Measurements from ENCODE around the gene RAB44.

Gene RAB44

DNA sequence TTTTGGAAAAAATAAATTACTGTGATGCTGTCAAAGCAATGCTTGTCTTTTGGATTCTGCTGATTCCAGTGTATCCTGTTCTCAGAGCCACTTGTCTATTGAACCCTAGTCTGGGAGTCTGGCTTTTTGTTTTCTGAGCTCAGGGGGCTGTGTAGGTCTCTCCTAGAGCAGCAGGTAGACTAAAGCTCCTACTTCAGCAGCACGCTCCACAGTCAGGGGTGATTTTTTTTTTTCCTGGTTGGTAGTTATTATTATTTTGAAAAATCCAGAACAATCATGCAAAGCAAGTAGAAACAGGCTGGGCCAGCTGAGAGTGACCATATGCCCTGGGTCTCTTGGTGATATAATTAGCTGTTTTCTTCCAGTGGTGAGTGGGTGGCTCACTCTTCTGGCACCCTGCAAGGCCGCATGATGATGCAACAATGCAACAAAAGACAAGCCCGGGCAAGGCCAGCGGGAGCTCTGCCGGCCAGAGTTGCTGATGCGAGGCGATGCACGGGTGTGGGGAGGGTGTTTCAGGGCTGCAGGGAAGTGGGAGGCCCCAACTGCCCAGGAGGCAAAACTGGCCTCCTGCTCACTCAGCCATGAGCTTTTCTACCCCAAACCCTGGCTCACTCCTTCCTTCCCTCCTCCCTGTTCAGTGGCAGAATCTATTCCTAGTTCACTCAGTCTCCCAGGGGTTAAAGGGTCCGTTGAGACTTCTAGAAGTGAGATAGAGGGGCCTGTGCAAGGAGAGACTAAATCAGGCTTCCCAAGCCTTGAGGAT is 30.6 kb upstream of the RAB44 start:
- no peak for DNase-seq (ENCODE audit: low read depth in 1 of 2, low spot score in 1 of 2)

DNA sequence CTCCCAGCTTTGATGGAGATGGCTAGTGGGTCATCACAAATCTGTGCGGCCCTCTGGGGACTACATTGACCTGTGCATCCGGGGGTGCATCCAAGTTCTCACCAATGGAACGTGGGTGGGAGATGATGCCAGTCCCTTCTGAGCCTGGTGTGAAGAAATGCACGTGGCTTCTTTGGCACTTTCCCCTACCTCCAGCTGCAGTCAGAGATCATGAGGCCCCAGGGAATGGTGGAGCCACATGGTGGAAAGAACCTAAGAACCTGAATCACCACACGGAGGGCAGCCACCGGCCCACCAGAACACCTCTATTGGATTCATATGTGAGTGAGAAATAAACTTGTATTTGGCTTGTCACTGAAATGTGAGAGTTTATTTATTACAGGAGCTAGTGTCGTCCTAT is 29.0 kb upstream of the RAB44 start:
- no peak for DNase-seq (ENCODE audit: low read depth in 1 of 2, low spot score in 1 of 2)

DNA sequence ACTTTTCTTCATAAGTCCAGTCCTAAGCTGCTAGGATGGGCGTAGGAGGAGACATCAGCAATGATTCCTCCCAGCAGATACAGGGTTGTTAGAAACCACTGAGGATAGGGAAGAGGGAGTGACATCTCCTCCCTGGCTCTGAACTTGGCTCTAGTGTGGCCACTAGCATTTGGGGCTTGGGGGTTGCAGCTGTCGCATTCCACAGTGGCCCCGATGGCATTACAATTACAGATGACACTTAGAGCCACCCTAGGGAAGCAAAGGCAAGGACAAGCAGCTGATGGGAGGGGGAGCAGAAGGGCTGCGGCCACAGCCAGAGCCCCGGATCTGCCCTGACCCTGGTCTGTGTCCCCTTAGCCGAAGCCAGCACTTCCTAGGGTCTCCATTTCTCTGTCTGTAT is 28.6 kb upstream of the RAB44 start:
- DNase-seq (ENCODE audit: low read depth in 1 of 2, low spot score in 1 of 2), result no peak

DNA sequence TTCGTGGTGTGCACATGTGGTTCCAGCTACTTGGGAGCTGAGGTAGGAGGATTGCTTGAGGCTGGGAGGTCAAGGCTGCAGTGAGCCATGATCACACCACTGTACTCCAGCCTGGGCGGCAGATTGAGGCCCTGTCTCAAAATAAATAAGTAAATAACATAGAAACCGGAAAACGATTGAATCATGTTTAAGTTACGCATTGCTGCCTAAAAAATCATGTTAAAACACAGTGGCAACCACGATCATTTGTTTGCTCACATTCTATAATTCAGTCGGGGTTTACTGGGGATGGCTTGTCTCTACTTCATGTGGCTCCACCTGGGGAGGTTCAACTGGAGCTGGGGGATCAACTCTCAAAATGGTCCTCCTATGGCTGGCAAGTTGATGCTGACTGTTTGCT is 27.4 kb upstream of the RAB44 start:
- no peak for DNase-seq (ENCODE audit: low read depth in 1 of 2, low spot score in 1 of 2)

DNA sequence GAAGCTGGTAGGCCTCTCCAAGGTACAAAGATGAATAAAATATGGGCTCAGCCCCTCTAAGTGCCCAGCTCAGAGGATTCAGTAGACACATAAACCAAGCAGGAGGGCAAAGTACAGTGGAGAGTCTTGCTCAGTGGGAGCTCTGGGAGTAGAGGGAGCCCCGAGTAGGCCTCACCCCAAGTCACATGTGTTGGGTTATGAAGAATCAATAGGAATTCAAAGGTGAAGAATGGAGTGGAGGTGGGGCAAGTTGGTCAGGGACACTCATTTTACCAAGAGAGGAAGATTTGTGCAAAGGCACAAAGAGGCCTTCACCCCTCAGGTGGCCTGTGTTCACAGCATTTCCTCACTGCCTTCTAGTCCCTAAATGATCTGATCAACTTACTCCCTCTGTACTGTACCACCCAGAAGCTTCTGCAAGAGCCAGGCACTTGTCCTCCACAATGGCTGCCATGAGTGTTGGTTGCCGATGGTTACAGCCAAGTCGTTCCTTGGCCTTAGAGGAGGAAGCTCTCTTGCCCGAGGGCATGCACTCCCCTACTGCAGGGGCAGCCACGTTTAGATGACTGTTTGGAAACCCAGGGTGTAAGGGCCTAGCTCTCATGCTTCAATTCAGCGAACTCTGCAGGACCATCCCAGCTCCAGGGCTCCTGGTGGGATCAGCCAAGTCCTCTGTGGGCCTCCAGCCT is 25.8 kb upstream of the RAB44 start:
- no peak for DNase-seq (ENCODE audit: low read depth in 1 of 2, low spot score in 1 of 2)

DNA sequence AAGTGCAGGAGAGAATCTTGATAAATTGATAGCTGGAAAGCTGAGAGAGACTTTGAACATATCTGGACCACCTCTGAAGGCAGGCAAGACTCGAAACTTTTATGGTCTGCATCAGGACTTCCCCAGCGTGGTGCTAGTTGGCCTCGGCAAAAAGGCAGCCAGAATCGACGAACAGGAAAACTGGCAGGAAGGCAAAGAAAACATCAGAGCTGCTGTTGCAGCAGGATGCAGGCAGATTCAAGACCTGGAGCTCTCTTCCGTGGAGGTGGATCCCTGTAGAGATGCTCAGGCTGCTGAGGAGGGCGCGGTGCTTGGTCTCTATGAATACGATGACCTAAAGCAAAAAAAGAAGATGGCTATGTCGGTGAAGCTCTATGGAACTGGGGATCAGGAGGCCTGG is 23.7 kb upstream of the RAB44 start:
- no peak for DNase-seq (ENCODE audit: low read depth in 1 of 2, low spot score in 1 of 2)

DNA sequence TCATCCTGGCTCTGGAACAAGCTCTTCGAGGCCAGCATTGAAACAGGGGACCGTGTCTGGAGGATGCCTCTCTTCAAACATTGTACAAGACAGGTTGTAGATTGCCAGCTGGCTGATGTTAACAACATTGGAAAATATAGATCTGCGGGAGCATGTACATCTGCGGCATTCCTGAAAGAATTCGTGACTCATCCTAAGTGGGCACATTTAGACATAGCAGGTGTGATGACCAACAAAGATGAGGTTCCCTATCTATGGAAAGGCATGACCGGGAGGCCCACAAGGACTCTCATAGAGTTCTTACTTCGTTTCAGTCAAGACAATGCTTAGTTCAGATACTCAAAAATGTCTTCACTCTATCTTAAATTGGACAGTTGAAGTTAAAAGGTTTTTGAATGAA is 22.7 kb upstream of the RAB44 start:
- no peak for DNase-seq (ENCODE audit: low read depth in 1 of 2, low spot score in 1 of 2)

DNA sequence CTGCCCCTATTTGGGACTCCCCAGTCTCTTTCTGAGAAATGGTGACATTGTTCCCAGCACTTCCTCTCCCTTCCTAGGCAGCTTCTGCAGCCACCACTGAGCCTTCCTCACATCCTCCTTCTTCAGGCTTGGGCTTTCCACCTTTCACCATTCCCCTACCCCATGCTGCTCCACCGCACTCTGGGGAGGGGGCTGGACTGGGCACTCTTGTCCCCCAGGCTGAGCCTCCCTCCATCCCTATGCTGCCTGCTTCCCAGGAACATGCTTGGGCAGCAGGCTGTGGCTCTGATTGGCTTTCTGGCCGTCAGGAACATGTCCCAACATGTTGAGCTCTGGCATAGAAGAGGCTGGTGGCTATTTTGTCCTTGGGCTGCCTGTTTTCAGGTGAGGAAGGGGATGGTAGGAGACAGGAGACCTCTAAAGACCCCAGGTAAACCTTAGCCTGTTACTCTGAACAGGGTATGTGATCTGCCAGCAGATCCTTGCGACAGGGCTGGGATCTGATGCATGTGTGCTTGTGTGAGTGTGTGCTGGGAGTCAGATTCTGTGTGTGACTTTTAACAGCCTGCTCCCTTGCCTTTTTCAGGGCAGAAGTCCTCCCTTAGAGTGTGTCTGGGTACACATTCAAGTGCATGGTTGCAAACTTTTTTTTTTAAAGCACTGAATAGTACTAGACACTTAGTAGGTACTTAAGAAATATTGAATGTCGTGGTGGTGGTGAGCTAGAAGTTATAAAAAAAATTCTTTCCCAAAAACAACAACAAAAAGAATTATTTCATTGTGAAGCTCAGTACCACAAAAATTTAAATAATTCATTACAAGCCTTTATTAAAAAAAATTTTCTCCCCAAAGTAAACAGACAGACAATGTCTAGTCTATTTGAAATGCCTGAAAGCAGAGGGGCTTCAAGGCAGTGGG is 21.2 kb upstream of the RAB44 start:
- DNase-seq (ENCODE audit: low read depth in 1 of 2, low spot score in 1 of 2), result no peak

DNA sequence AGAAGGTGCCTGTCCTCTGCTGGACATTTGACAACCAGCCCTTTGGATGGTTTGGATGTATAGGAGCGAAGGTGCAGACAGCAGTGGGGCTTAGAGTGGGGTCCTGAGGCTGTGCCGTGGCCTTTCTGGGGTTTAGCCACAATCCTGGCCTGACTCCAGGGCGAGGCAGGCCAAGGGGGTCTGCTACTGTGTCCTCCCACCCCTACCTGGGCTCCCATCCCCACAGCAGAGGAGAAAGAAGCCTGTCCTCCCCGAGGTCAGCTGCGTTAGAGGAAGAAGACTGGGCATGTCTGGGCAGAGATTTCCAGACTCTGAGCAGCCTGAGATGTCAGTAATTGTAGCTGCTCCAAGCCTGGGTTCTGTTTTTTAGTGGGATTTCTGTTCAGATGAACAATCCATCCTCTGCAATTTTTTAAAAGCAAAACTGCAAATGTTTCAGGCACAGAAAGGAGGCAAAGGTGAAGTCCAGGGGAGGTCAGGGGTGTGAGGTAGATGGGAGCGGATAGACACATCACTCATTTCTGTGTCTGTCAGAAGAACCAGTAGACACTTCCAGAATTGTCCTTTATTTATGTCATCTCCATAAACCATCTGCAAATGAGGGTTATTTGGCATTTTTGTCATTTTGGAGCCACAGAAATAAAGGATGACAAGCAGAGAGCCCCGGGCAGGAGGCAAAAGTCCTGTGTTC is 20.4 kb upstream of the RAB44 start:
- no peak for DNase-seq (ENCODE audit: low read depth in 1 of 2, low spot score in 1 of 2)

DNA sequence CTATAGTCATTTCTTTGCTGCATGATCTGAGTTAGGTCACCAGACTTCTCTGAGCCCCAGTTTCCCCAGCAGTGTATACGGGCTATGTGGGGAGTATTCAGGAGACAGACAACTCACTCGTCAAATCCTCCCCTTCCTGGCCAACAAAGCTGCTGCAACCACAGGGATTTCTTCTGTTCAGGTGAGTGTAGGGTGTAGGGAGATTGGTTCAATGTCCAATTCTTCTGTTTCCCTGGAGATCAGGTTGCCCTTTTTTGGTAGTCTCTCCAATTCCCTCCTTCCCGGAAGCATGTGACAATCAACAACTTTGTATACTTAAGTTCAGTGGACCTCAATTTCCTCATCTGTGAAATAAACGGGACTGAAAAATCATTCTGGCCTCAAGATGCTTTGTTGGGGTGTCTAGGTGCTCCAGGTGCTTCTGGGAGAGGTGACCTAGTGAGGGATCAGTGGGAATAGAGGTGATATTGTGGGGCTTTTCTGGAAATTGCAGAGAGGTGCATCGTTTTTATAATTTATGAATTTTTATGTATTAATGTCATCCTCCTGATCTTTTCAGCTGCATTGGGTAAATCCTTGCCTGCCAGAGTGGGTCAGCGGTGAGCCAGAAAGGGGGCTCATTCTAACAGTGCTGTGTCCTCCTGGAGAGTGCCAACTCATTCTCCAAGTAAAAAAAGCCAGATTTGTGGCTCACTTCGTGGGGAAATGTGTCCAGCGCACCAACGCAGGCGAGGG is 19.7 kb upstream of the RAB44 start:
- DNase-seq (ENCODE audit: low read depth in 1 of 2, low spot score in 1 of 2), result no peak

DNA sequence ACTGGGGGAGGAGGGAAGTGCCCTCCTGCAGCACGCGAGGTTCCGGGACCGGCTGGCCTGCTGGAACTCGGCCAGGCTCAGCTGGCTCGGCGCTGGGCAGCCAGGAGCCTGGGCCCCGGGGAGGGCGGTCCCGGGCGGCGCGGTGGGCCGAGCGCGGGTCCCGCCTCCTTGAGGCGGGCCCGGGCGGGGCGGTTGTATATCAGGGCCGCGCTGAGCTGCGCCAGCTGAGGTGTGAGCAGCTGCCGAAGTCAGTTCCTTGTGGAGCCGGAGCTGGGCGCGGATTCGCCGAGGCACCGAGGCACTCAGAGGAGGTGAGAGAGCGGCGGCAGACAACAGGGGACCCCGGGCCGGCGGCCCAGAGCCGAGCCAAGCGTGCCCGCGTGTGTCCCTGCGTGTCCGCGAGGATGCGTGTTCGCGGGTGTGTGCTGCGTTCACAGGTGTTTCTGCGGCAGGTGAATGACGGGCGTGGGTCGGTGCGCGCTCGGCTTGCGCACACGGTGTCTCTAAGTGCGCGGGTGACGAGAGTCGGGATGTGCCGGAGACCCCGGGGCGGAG is 19.1 kb upstream of the RAB44 start, which contains the start of gene CDKN1A:
Gene CDKN1A, plus strand, starts transcription at position 227 of the 555 bp plus-strand sequence. CDS start 5,388 bp downstream, outside the sequence.
- DNase-seq (ENCODE audit: low read depth in 1 of 2, low spot score in 1 of 2), result peak; percentile 33 to 48

DNA sequence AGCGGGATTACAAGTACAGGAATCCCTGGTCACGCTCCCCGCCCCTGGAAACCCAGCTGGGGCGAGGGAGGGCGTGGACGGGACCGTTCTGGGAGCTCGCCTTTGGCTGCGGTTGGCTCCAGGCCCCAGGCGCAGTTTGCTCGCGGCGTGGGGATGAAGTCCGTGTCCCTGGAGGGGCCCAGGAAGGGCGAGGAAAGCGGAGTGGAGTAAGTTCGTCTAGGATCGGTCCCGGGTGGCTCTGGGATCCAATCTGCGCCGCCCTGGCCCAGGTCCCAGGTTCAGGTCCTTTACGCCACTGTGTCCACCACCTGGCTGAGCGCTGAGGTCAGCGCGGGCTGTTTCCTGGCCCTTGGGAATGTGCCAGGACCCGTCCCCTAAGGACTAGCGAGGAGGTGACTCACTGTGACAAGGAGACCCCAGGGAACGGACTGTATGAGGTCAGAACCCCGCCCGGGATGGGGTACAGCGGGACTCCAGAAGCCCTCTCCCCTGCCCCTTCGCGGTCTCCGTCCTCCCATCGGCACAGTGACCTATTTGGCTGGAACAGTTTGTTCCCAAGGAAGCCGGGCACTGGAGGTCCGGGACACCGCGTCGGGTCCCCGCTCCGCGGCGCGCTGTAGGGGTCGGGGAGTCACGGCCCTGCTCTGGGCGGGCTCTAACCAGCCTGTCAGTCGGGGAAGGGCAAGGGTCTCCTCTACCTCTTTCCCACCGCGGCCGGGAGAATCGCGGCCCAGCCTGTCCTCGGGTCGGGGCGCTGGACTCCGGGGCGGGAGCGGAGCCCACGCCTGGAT is 18.4 kb upstream of the RAB44 start:
- no peak for DNase-seq (ENCODE audit: low read depth in 1 of 2, low spot score in 1 of 2)

DNA sequence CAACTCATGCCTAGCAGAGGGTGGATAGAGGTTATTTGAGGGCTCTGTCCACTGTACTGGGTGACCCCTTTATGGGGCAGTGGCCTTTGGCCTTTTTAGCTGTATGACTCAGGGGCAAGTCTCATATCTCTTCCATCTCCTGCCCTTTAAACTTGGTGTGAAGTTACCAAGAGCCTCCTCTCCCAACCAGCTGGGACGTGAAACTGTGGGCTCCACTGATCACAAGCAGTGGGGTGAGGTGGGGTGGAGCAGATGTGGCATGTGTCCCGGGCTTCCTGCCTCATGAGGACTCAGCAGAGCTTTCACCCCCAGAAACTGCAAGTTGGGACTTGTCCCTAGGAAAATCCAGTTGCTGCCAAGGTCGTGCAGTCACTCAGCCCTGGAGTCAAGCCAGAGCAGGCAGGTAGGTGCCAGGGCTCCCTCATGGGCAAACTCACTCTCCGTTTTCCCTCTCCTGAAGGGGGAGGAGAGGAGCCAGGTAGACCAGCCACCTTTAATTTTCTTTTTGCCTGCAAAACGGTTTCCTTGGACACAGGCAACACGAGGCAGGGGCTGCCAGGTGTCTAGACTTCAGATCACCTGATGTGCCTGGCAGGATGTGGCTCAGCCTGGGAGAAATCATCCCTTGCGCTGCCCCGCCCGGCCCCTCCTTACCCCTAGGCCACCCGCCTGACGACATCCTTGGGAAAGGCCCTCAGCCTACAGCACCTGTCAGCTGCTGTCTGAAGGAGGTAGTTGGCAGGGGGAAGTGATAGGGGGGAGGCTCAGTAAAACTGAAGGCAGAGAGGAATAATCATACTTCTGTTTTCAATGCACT is 15.1 kb upstream of the RAB44 start:
- peak; percentile 24 to 44 for DNase-seq (ENCODE audit: low read depth in 1 of 2, low spot score in 1 of 2)

DNA sequence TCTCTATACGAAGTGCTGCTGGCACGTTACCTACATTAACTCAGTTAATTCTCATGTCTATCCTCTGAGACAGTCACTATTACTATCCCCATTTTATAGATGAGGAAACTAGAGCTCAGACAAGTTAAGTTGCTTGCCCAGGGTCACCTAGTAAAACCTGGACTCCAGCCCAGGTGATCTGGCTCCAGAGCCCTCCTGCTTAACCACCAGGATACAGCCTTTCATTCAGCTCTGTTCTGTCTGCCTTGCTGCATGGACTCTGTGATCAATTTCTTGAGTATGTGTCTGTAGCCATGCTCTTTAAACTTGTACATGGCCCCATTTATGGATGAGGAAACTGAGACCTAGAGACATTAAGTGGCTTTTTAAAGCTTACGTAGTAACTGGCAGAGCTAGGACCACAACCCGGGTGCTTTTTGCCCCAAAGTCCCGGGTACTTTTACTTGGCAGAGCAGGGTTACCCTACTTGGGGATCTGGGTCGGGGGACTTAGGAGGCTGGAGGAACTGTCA is 14.4 kb upstream of the RAB44 start:
- no peak for DNase-seq (ENCODE audit: low read depth in 1 of 2, low spot score in 1 of 2)

DNA sequence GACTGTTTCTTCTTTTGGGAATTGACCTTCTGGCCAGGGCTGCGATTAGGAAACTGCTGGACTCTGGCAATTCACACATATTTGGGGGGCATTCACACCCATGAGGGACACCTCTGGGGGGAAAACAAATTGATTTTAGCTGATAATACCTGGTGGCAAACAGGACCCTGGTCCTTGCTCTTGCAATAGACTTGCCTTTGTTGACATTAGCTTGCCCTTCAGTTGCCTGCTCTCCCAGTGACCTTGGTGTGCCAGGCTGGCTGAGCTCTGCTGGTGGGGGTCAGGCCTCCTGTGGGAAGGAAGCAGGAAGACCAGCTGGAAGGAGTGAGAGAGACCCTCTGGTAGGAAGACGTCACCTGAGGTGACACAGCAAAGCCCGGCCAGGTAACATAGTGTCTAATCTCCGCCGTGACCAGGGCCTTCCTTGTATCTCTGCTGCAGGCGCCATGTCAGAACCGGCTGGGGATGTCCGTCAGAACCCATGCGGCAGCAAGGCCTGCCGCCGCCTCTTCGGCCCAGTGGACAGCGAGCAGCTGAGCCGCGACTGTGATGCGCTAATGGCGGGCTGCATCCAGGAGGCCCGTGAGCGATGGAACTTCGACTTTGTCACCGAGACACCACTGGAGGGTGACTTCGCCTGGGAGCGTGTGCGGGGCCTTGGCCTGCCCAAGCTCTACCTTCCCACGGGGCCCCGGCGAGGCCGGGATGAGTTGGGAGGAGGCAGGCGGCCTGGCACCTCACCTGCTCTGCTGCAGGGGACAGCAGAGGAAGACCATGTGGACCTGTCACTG is 13.8 kb upstream of the RAB44 start:
- no peak for DNase-seq (ENCODE audit: low read depth in 1 of 2, low spot score in 1 of 2)

DNA sequence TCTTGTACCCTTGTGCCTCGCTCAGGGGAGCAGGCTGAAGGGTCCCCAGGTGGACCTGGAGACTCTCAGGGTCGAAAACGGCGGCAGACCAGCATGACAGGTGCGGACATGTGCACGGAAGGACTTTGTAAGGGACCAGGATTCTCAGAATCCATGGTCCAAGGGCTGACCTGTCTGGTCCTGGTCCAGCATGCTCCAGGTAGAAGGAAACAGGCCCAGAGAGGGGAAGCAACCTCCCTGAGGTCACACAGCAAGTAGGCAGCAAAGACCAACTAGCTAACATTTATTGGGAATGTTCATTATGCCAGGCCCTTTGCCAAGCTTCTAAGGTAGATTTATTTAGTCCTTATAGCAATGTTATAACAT is 13.2 kb upstream of the RAB44 start:
- DNase-seq (ENCODE audit: low read depth in 1 of 2, low spot score in 1 of 2), result no peak

DNA sequence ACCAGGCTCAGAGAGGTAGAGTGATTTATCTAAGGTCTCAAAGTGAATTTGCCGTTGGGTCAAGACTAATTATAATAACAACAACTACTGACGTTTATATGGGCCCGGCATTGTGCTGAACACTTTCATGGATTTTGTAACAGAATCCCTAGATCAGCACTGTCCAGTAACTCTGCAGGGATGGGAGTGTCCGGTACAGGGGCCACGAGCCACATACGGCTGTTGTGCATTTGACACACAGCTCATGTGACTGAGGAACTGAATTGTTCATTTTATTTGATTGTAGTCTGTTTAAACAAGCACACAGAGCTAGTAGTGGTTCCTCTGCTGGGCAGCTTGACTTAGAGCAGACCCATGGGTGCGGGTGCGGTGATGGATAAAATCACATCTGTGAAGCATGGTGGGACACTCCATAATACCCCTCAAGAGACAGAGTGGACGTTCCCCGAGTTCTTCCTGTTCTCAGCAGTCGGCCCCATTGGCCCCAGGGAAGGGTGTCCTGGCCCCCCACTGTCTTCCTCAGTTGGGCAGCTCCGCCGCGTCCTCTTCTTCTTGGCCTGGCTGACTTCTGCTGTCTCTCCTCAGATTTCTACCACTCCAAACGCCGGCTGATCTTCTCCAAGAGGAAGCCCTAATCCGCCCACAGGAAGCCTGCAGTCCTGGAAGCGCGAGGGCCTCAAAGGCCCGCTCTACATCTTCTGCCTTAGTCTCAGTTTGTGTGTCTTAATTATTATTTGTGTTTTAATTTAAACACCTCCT is 12.3 kb upstream of the RAB44 start:
- DNase-seq (ENCODE audit: low read depth in 1 of 2, low spot score in 1 of 2), result no peak

Data from activated CD4-positive, alpha-beta T cell treated with anti-CD3 and anti-CD28 coated beads, Interleukin-2, amount 50 U/mL, for 24 hours (primary cell).